IMR-90 (cell line): ENCODE measurements around the gene IGLL5. TPM values are rescaled to one million over a fixed set of nuclear protein-coding genes. Genes with fewer than 3 reads are reported as not detected.
"Not testable (repeated sequence)": the region's sequence is repeated elsewhere in the genome, so short reads cannot be mapped to it uniquely, and the experiment has no call there.

Experiments
- ATAC-seq: fragments of 200-7000 bp; cut with Tn5 transposase; 2 replicates; pipeline ENCODE4 v1.9.1; 2020; ENCODE audit warnings: low read depth, mild to moderate bottlenecking, moderate library complexity
- BruUV-seq: library from RNA; stranded (reverse); fragments of 400-500 nt; replicated peaks from 2 replicates; lab custom pipeline; 2021; lab: Mats Ljungman, UMichigan
- CTCF ChIA-PET: fragments of 300-600 bp; formaldehyde crosslinking; extraction: SDS; loops from one replicate; lab custom pipeline; 2021; ENCODE audit warnings: antibody characterized with exemption; lab: Yijun Ruan, JAX
- POLR2A ChIA-PET: fragments of 300-600 bp; sonication (Branson Sonifier 250); formaldehyde crosslinking; loops from one replicate; lab custom pipeline; 2022; ENCODE audit warnings: antibody characterized with exemption; ENCODE audit not compliant: unreplicated experiment; lab: Charles Lee
- DNase-seq: peaks from one replicate; pipeline ENCODE4 v3.0.0; 2013
- H2AFZ ChIP-seq: replicated peaks from 2 replicates; pipeline ENCODE3; 2013; ENCODE audit warnings: low read length, mild to moderate bottlenecking; ENCODE audit not compliant: poor library complexity
- H2AK5ac ChIP-seq: 2 replicates; pipeline ENCODE4 v1.6.1; 2013; ENCODE audit warnings: low read depth, low read length, inconsistent platforms
- H2AK9ac ChIP-seq: replicated peaks from 2 replicates; pipeline ENCODE3; 2013; ENCODE audit warnings: mild to moderate bottlenecking, low read depth, low read length, moderate library complexity; ENCODE audit not compliant: poor library complexity
- H2BK120ac ChIP-seq: 2 replicates; pipeline ENCODE4 v1.6.1; 2013; ENCODE audit warnings: low read depth, low read length, inconsistent platforms
- H2BK15ac ChIP-seq: 3 replicates; pipeline ENCODE4 v1.6.1; 2013; ENCODE audit warnings: low read depth, low read length, inconsistent platforms
- H2BK20ac ChIP-seq: 2 replicates; pipeline ENCODE4 v1.6.1; 2013; ENCODE audit warnings: low read depth, mild to moderate bottlenecking, inconsistent platforms, low read length, moderate library complexity
- H2BK5ac ChIP-seq: 2 replicates; pipeline ENCODE4 v1.6.1; 2013; ENCODE audit warnings: mild to moderate bottlenecking, low read depth, low read length, inconsistent platforms; ENCODE audit not compliant: poor library complexity, severe bottlenecking
- H3K14ac ChIP-seq: replicated peaks from 2 replicates; pipeline ENCODE4 v1.6.1; 2013; ENCODE audit warnings: low read depth, low read length, inconsistent platforms
- H3K18ac ChIP-seq: 2 replicates; pipeline ENCODE4 v1.6.1; 2013; ENCODE audit warnings: low read depth, low read length, control low read depth
- H3K23ac ChIP-seq: 2 replicates; pipeline ENCODE4 v1.6.1; 2013; ENCODE audit warnings: low read depth, low read length, inconsistent platforms
- H3K27ac ChIP-seq: 2 replicates; pipeline ENCODE4 v1.5.1; 2013; ENCODE audit warnings: mild to moderate bottlenecking, control low read depth, low read length; ENCODE audit not compliant: insufficient read depth
- H3K27me3 ChIP-seq: 2 replicates; pipeline ENCODE4 v1.6.1; 2013; ENCODE audit warnings: low read length; ENCODE audit not compliant: control insufficient read depth, insufficient read depth
- H3K36me3 ChIP-seq: 2 replicates; pipeline ENCODE4 v1.6.1; 2013; ENCODE audit warnings: low read length, mixed read lengths; ENCODE audit not compliant: control insufficient read depth, insufficient read depth
- H3K4ac ChIP-seq: 2 replicates; pipeline ENCODE4 v1.6.1; 2013; ENCODE audit warnings: low read depth, low read length, inconsistent platforms
- H3K4me1 ChIP-seq: 2 replicates; pipeline ENCODE4 v1.6.1; 2013; ENCODE audit warnings: low read length, mixed read lengths; ENCODE audit not compliant: control insufficient read depth, insufficient read depth
- H3K4me2 ChIP-seq: 2 replicates; pipeline ENCODE4 v1.6.1; 2013; ENCODE audit warnings: low read depth, mild to moderate bottlenecking, control low read depth, low read length, moderate library complexity
- H3K4me3 ChIP-seq: 2 replicates; pipeline ENCODE4 v1.5.1; 2013; ENCODE audit warnings: low read depth, mild to moderate bottlenecking, control low read depth, low read length, moderate library complexity; ENCODE audit not compliant: insufficient read depth
- H3K56ac ChIP-seq: 2 replicates; pipeline ENCODE4 v1.6.1; 2013; ENCODE audit warnings: low read length, inconsistent platforms; ENCODE audit not compliant: insufficient read depth; ENCODE audit errors: extremely low read depth
- H3K79me1 ChIP-seq, 2 experiments: 2 replicates each; pipeline ENCODE4 v1.6.1; 2013; ENCODE audit warnings: low read length in 2 of 2, inconsistent platforms in 1 of 2, low read depth in 1 of 2
- H3K9ac ChIP-seq: 2 replicates; pipeline ENCODE4 v1.6.1; 2013; ENCODE audit warnings: low read depth, low read length, control low read depth
- H3K9me1 ChIP-seq: 2 replicates; pipeline ENCODE4 v1.6.1; 2013; ENCODE audit warnings: low read length, inconsistent platforms; ENCODE audit not compliant: insufficient read depth
- H3K9me3 ChIP-seq: 2 replicates; pipeline ENCODE4 v1.6.1; 2013; ENCODE audit warnings: low read length; ENCODE audit not compliant: control insufficient read depth, insufficient read depth
- H4K20me1 ChIP-seq: 2 replicates; pipeline ENCODE4 v1.6.1; 2013; ENCODE audit warnings: low read length, inconsistent platforms; ENCODE audit not compliant: insufficient read depth
- H4K5ac ChIP-seq: 2 replicates; pipeline ENCODE4 v1.6.1; 2013; ENCODE audit warnings: mild to moderate bottlenecking, low read depth, low read length, control low read depth
- H4K8ac ChIP-seq, 2 experiments: 2 replicates each; pipeline ENCODE4 v1.6.1; 2013; ENCODE audit warnings: low read depth in 2 of 2, low read length in 2 of 2, control low read depth in 1 of 2, inconsistent platforms in 1 of 2
- H4K91ac ChIP-seq: 2 replicates; pipeline ENCODE4 v1.6.1; 2013; ENCODE audit warnings: low read depth, low read length, inconsistent platforms; ENCODE audit not compliant: insufficient read depth
- CHD1 ChIP-seq: IDR thresholded peaks from 2 replicates; pipeline ENCODE4 v1.6.1; 2012; ENCODE audit warnings: low read depth, low read length, improper control_type of control experiment
- FOS ChIP-seq: fragments of 150-350 bp; IDR thresholded peaks from 2 replicates; pipeline ENCODE4 v1.6.1; 2016; ENCODE audit warnings: low read depth, low read length
- MAZ ChIP-seq: IDR thresholded peaks from 2 replicates; pipeline ENCODE4 v1.6.1; 2012; ENCODE audit warnings: low read depth, mild to moderate bottlenecking, low read length, improper control_type of control experiment, moderate library complexity, borderline replicate concordance
- MXI1 ChIP-seq: IDR thresholded peaks from 2 replicates; pipeline ENCODE4 v1.6.1; 2012; ENCODE audit warnings: low read depth, mild to moderate bottlenecking, low read length, moderate library complexity, borderline replicate concordance
- NFE2L2 ChIP-seq: fragments of 150-350 bp; IDR thresholded peaks from 2 replicates; pipeline ENCODE4 v1.6.1; 2016; ENCODE audit warnings: low read depth, mild to moderate bottlenecking, low read length
- POLR2A ChIP-seq: IDR thresholded peaks from 2 replicates; pipeline ENCODE4 v1.6.1; 2012; ENCODE audit warnings: mild to moderate bottlenecking, low read depth, low read length
- RCOR1 ChIP-seq: IDR thresholded peaks from 2 replicates; pipeline ENCODE4 v1.6.1; 2012; ENCODE audit warnings: mild to moderate bottlenecking, low read length, improper control_type of control experiment; ENCODE audit not compliant: insufficient replicate concordance
- SMC3 ChIP-seq: fragments of 150-350 bp; IDR thresholded peaks from 2 replicates; pipeline ENCODE4 v1.6.1; 2016; ENCODE audit warnings: low read depth, mild to moderate bottlenecking, antibody characterized with exemption, low read length, moderate library complexity
- WGBS, 2 experiments: methylation state at CpG; one replicate each; pipeline versions ENCODE4 v1.1.5 to v1.1.7; 2013; ENCODE audit warnings: missing lambda C conversion rate in 2 of 2; ENCODE audit not compliant: insufficient read length in 1 of 2; ENCODE audit errors: extremely low coverage in 2 of 2; 5-methylcytosine and 5-hydroxymethylcytosine counted together
- dilution Hi-C: fragments of 300-500 bp; cut with HindIII; formaldehyde crosslinking; loops from one replicate; pipeline ENCODE4 v1.14.3; 2018; ENCODE audit warnings: low sequenced_read_pairs; ENCODE audit not compliant: unreplicated experiment
- in situ Hi-C: fragments of 300-500 bp; cut with MboI; formaldehyde crosslinking; loops from 3 replicates; pipeline ENCODE4 v1.14.3; 2019; ENCODE audit warnings: low sequenced_read_pairs, inconsistent platforms, mixed read lengths
- intact Hi-C: fragments of 100-400 bp; cut with micrococcal nuclease; formaldehyde crosslinking; loops from 2 replicates; pipeline ENCODE4 v1.10.0; 2022
- polyA plus RNA-seq, 3 experiments: library from polyadenylated mRNA; depleted of rRNA; stranded (reverse); fragments of >200 nt; gene quantifications; 2 replicates each; pipeline ENCODE4 v1.2.3, GENCODE V29; 2012; ENCODE audit warnings: low replicate concordance in 1 of 3
- total RNA-seq: library from RNA; depleted of rRNA; stranded (reverse); fragments of >200 nt; gene quantifications from 2 replicates; pipeline ENCODE4 v1.2.3, GENCODE V29; 2012
- TF ChIP-seq, protein P1 (sequence below): fragments of 150-350 bp; IDR thresholded peaks from 2 replicates; pipeline ENCODE4 v1.6.1; 2016; ENCODE audit warnings: low read depth, mild to moderate bottlenecking, low read length, moderate library complexity, borderline replicate concordance

Gene IGLL5
- total and polyA plus RNA-seq, 2 of the 4 experiments (the other 2 are of a cell fraction), result not detected

DNA sequence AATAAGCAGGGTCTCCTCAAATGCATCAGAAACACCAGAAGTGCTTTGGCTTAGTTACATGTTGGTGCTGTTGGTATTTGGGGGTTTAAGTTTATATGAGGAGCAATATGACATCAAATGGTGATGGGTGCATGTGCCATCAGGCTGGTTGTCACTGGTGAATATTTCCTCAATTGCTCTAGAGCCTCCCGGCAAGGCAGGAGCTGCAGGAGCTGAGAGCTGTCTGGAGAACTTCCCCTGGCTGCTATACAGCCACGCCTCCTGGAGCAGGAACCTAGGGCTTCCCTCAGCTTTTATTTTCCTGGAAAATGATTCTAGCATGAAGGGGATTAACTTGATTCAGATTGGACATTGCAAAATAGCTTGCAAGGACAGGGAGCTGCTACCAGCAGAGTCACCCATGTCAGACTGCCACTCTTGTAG, 15.8 kb downstream of the IGLL5 start:
- Histone ChIP-seq H3K4me3 (no peak overlapping the region), H3K9ac (no peak overlapping the region), H4K91ac (no peak overlapping the region), H2AK5ac (no peak overlapping the region), H3K79me1 (no peaks in the 10 kb centered on the region), H2BK120ac (no peak overlapping the region), H3K9me3 (no peaks in the 10 kb centered on the region), H3K14ac (no peak overlapping the region), H3K4ac (no peak overlapping the region), H3K4me1 (no peaks in the 10 kb centered on the region), H2BK20ac (no peak overlapping the region), H3K27me3 (peaks cover 16% of the 10 kb centered on the region), H2AK9ac (no peak overlapping the region), H2BK5ac (no peak overlapping the region), H4K20me1 (no peaks in the 10 kb centered on the region), H4K8ac (no peak overlapping the region), H3K27ac (no peak overlapping the region), H3K56ac (no peak overlapping the region), H3K4me2 (no peak overlapping the region), H3K9me1 (no peaks in the 10 kb centered on the region), H4K5ac (no peak overlapping the region), H3K36me3 (no peaks in the 10 kb centered on the region), H3K23ac (no peak overlapping the region), H2BK15ac (no peak overlapping the region), H2AFZ (no peak overlapping the region), H3K18ac (no peak overlapping the region)
- TF ChIP-seq, protein P1, sequence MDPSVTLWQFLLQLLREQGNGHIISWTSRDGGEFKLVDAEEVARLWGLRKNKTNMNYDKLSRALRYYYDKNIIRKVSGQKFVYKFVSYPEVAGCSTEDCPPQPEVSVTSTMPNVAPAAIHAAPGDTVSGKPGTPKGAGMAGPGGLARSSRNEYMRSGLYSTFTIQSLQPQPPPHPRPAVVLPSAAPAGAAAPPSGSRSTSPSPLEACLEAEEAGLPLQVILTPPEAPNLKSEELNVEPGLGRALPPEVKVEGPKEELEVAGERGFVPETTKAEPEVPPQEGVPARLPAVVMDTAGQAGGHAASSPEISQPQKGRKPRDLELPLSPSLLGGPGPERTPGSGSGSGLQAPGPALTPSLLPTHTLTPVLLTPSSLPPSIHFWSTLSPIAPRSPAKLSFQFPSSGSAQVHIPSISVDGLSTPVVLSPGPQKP, result no peak
- no peak for TF ChIP-seq RCOR1
- no peak for TF ChIP-seq CHD1
- no peak for TF ChIP-seq NFE2L2
- no peak for TF ChIP-seq MAZ
- no peak for TF ChIP-seq FOS
- TF ChIP-seq MXI1, result no peak
- TF ChIP-seq SMC3, result no peak
- TF ChIP-seq POLR2A, result no peak
- dilution Hi-C loops, result no loop called here
- ATAC-seq (no peak), DNase-seq (no peak)
- ChIA-PET CTCF (interaction anchor here (0.8 kb wide), 1 partner anchor 19 kb away, joined by 3 read pairs; no protein-coding TSS in a partner anchor), POLR2A (no interaction called here)
- in situ Hi-C loops, result no loop called here
- intact Hi-C loops, result no loop called here
- WGBS, 2 experiments, result 5% methylated on average over 2 of the region's 2 CpGs; no CpG with 5 or more reads in 1 of the 2 experiments
- no TSS peak for BruUV-seq

DNA sequence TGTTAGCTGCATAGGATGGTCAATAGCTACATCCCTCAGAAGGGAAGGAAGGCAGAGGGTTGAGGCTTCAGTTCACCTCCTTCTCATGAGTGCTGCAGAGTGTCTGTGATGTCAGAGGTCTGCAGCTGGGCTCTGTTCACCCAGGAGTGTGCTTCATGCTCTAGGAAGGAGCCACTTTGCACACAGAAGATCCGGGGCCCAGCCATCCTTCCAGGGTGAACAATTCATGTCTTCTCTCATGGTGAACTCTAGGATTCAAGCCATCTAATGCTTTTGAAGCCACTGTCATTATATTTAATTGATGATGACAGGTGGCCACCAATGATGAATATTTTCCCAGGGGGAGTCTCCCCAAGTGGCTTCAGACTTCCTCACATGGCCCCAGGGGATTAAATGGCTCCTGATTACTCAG, 16.2 kb downstream of the IGLL5 start:
- H3K9ac ChIP-seq, H4K20me1 ChIP-seq, H2BK15ac ChIP-seq, H3K4me2 ChIP-seq, H3K79me1 ChIP-seq, H3K4me1 ChIP-seq, H4K8ac ChIP-seq, in situ Hi-C loops, H3K36me3 ChIP-seq, H3K14ac ChIP-seq, BruUV-seq, H3K56ac ChIP-seq, H2BK120ac ChIP-seq, H3K4me3 ChIP-seq, H2BK20ac ChIP-seq, H3K9me3 ChIP-seq, H4K91ac ChIP-seq, H2AFZ ChIP-seq, POLR2A ChIA-PET, H2AK5ac ChIP-seq, H3K27ac ChIP-seq, H3K9me1 ChIP-seq, H3K18ac ChIP-seq, H2BK5ac ChIP-seq, H3K23ac ChIP-seq, H4K5ac ChIP-seq, dilution Hi-C loops, intact Hi-C loops, H2AK9ac ChIP-seq, DNase-seq, H3K4ac ChIP-seq, ATAC-seq: not testable (repeated sequence)
- CTCF ChIA-PET, result interaction anchor here (0.8 kb wide), 1 partner anchor 20 kb away, joined by 3 read pairs; no protein-coding TSS in a partner anchor
- no CpG with 5 or more reads among the region's 1 CpG for WGBS, 2 experiments
- H3K27me3 ChIP-seq, result peaks cover 16% of the 10 kb centered on the region
